Common myeloid progenitor, CD34-positive (primary cell): Measurements from ENCODE around the gene CTDSP2.

ENCODE experiments used
- CTCF ChIA-PET: fragments of 350-600 bp; sonication (Branson Sonifier 250); formaldehyde crosslinking; loops from one replicate; lab custom pipeline; 2021; ENCODE audit warnings: antibody characterized with exemption; lab: Charles Lee
- POLR2A ChIA-PET: fragments of 350-600 bp; sonication (Branson Sonifier 250); formaldehyde crosslinking; loops from one replicate; lab custom pipeline; 2021; ENCODE audit warnings: antibody characterized with exemption; lab: Charles Lee
- DNase-seq, 3 donors: peaks; one replicate each; pipeline versions ENCODE4 v3.0.0 to v3.0.0-alpha.2; 2013
- H3K27ac ChIP-seq, 2 experiments: 1 replicate in 1 of 2; 2 replicates in 1 of 2; pipeline ENCODE4 v1.7.0; 2013; ENCODE audit warnings: inconsistent platforms in 2 of 2, low read length in 2 of 2, mild to moderate bottlenecking in 2 of 2, low read depth in 1 of 2, moderate library complexity in 1 of 2; ENCODE audit not compliant: severe bottlenecking in 2 of 2, insufficient read depth in 1 of 2, poor library complexity in 1 of 2
- H3K27me3 ChIP-seq, 5 experiments: replicated peaks in 2 of 5; 1 replicate in 3 of 5; 2 replicates in 2 of 5; pipeline versions ENCODE4 v1.6.1 to v1.7.0; 2013; ENCODE audit warnings: low read length in 4 of 5, mild to moderate bottlenecking in 2 of 5, moderate library complexity in 2 of 5, inconsistent platforms in 1 of 5; ENCODE audit not compliant: insufficient read depth in 5 of 5, control insufficient read depth in 4 of 5
- H3K36me3 ChIP-seq, 4 experiments: 1 replicate in 2 of 4; 2 replicates in 2 of 4; pipeline versions ENCODE4 v1.6.1 to v1.7.0; 2013; ENCODE audit warnings: low read length in 3 of 4, control low read depth in 1 of 4, mild to moderate bottlenecking in 1 of 4; ENCODE audit not compliant: control insufficient read depth in 4 of 4, insufficient read depth in 4 of 4
- H3K4me1 ChIP-seq, 4 experiments: 1 replicate in 3 of 4; 2 replicates in 1 of 4; pipeline versions ENCODE4 v1.6.1 to v1.7.1; 2013; ENCODE audit warnings: low read length in 3 of 4, mild to moderate bottlenecking in 3 of 4, control low read depth in 1 of 4, inconsistent platforms in 1 of 4, moderate library complexity in 1 of 4; ENCODE audit not compliant: control insufficient read depth in 4 of 4, insufficient read depth in 4 of 4; ENCODE audit errors: control extremely low read depth in 1 of 4
- H3K4me3 ChIP-seq, 7 experiments: 1 replicate in 4 of 7; 2 replicates in 3 of 7; pipeline versions ENCODE4 v1.5.1 to v1.7.0; 2013; ENCODE audit warnings: mild to moderate bottlenecking in 7 of 7, low read length in 6 of 7, moderate library complexity in 6 of 7, inconsistent platforms in 2 of 7, low read depth in 2 of 7, control low read depth in 1 of 7; ENCODE audit not compliant: insufficient read depth in 4 of 7, control insufficient read depth in 1 of 7; ENCODE audit errors: extremely low read depth in 1 of 7
- H3K9me3 ChIP-seq, 5 experiments: 1 replicate in 4 of 5; 2 replicates in 1 of 5; pipeline versions ENCODE4 v1.6.1 to v1.7.1; 2013; ENCODE audit warnings: low read length in 4 of 5, mild to moderate bottlenecking in 2 of 5, inconsistent platforms in 1 of 5, low read depth in 1 of 5, moderate library complexity in 1 of 5; ENCODE audit not compliant: control insufficient read depth in 4 of 5, insufficient read depth in 2 of 5; ENCODE audit errors: control extremely low read depth in 1 of 5
- WGBS: methylation state at CpG from one replicate; pipeline ENCODE4 v1.1.5; 2013; ENCODE audit not compliant: insufficient coverage; 5-methylcytosine and 5-hydroxymethylcytosine counted together

The CTDSP2 gene

DNA sequence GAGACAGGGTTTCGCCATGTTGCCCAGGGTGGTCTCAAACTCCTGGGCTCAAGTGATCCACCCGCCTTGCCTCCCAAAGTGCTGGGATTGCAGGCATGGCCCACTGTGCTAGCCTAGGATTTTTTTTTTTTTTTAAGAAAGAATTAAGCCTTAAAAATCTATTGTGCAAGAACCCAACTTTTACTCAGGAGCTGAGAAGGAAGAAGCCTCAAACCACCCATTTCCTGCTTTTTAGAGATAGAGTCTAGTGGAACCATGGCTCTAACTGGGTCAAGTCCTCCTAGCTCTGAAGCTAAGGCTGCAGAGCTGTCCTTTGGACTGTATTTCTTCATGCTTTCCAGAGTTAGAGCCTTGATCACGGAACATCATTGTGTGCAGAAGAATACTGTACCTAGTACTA lies 65.3 kb downstream of the CTDSP2 start:
- POLR2A ChIA-PET = interaction anchor here (0.7 kb wide), 1 partner anchor 29 kb away, joined by 3 read pairs; the partner anchor contains the start of gene CDK4

DNA sequence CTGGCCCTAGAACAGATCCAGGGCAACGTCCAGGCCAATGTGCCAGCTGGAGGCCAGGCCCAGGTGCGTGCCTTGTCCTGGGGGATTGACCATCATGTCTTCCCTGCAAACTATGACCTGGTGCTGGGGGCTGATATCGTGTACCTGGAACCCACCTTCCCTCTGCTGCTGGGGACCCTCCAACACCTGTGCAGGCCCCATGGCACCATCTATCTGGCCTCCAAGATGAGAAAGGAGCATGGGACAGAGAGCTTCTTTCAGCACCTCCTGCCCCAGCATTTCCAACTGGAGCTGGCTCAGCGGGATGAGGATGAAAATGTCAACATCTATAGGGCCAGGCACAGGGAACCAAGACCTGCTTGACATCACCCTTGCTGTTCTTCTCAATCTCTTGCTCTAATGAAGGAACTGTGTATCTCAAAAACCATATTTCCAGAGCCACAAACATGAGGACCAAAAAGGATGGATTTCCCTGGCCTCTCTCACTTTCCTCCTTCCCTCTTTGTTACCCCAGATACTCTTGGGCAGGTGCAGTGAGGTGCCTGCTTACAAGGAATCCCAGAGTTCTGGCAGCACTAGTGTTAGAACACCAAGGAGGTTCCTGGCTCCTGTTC lies 66.1 kb downstream of the CTDSP2 start:
- WGBS = 100% methylated on average over 2 of the region's 4 CpGs
- peaks cover 9 to 34% (median 31%) of the 10 kb centered on the region in 4 experiments for H3K4me1 ChIP-seq
- no peak overlapping the region for H3K27ac ChIP-seq

More for the DNA sequence above, 65.3 kb downstream of the CTDSP2 start:
- no peaks in the 10 kb centered on the region for H3K27me3 ChIP-seq
- H3K36me3 ChIP-seq = peaks cover 2 to 24% (median 9%) of the 10 kb centered on the region in 4 experiments
- H3K9me3 ChIP-seq = no peaks in the 10 kb centered on the region
- no peak overlapping the region for H3K4me3 ChIP-seq
- 80% methylated on average over 1 of the region's 3 CpGs for WGBS
- CTCF ChIA-PET = interaction anchor here (0.7 to 10.4 kb wide), 13 partner anchors 9 to 122 kb away, joined by 3 to 74 read pairs (median 5); partner anchors contain the start of genes CYP27B1, EEF1AKMT3, METTL1 and TSPAN31
- peaks cover 9 to 34% (median 31%) of the 10 kb centered on the region in 4 experiments for H3K4me1 ChIP-seq
- DNase-seq = peak in 1 of 3 donors; percentile 17
- no peak overlapping the region for H3K27ac ChIP-seq

DNA sequence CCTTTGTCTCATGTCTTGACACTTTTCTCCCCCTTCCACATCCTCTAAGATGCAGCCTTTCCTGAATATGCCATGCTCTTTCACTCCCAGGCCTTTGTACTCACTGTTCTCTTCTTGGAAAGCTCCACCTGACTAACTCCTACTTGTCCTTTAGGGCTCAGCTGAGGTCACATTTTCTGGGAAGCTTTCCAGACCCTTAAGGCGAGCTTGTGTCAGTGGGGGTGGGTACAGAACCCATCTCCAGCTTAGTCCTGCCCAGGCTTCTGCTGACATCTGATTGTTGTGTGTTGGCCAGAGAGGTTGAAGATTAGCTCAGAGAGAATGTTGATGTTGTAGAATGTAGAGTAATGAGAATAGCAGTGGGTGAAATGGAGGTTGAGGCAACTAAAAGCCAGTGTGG lies 66.8 kb downstream of the CTDSP2 start:
- Histone ChIP-seq H3K27ac (no peak overlapping the region), H3K27me3 (no peaks in the 10 kb centered on the region), H3K4me3 (no peak overlapping the region), H3K9me3 (no peaks in the 10 kb centered on the region), H3K4me1 (peaks cover 9 to 34% (median 31%) of the 10 kb centered on the region in 4 experiments), H3K36me3 (peaks cover 0 to 16% (median 2%) of the 10 kb centered on the region in 4 experiments)
- CTCF ChIA-PET = interaction anchor here (0.6 to 10.4 kb wide), 6 partner anchors 18 to 443 kb away, joined by 3 to 74 read pairs (median 4); no protein-coding TSS in a partner anchor
- DNase-seq = no peak
- WGBS = 100% methylated on average over 1 of the region's 1 CpG
- POLR2A ChIA-PET = no interaction called here

More for the DNA sequence above, 66.1 kb downstream of the CTDSP2 start:
- Histone ChIP-seq H3K27me3 (no peaks in the 10 kb centered on the region), H3K9me3 (no peaks in the 10 kb centered on the region), H3K36me3 (peaks cover 0 to 16% (median 5%) of the 10 kb centered on the region in 4 experiments), H3K4me3 (no peak overlapping the region)
- POLR2A ChIA-PET = no interaction called here
- DNase-seq = no peak
- CTCF ChIA-PET = interaction anchor here (0.9 to 10.4 kb wide), 7 partner anchors 8 to 123 kb away, joined by 3 to 74 read pairs (median 5); partner anchors contain the start of genes CYP27B1, EEF1AKMT3, METTL1 and TSPAN31

DNA sequence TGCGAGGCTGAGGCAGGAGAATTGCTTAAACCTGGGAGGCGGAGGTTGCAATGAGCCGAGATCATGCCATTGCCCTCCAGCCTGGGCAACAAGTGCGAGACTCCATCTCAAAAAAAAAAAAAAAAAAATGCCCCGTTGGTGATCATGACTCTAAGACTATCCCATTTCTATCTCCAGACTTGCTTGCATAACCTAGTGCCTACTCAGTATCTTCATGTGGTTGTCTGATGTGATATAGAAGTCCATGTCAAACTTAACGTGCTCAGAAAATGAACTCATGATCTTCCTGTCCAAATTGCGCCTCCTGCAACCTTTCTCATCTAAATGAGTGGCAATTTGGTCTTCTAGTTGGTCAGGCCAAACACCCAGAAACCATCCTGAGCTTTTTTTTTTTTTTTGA lies 68.6 kb downstream of the CTDSP2 start:
- DNase-seq = no peak
- Histone ChIP-seq H3K4me1 (peaks cover 9 to 28% (median 22%) of the 10 kb centered on the region in 4 experiments), H3K27ac (no peak overlapping the region), H3K9me3 (no peaks in the 10 kb centered on the region), H3K27me3 (no peaks in the 10 kb centered on the region), H3K36me3 (peaks cover 0 to 12% (median 2%) of the 10 kb centered on the region in 4 experiments), H3K4me3 (no peak overlapping the region)
- ChIA-PET POLR2A (no interaction called here), CTCF (interaction anchor here (0.9 to 10.4 kb wide), 4 partner anchors 16 to 125 kb away, joined by 3 to 74 read pairs (median 6); no protein-coding TSS in a partner anchor)
- 100% methylated on average over 4 of the region's 7 CpGs for WGBS

DNA sequence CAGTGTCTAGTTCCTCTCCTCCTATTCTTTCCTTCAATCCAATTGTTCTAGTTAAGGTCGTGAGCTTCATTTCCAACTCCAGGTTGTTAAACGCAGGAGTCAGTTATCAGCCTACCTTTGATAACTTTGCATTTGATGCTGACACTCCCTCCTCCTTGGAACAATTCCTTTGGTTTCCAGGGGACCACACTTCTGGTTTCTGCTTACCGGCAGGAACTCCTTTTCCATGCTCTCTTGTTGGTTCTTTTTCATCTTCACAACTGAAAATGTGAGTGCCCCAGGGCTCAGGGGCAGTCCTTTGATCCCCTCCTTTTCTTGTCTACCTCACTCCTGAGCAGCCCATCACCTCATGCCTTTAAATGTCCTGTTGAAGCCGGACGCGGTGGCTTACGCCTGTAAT lies 69.2 kb downstream of the CTDSP2 start:
- Histone ChIP-seq H3K27ac (no peak overlapping the region), H3K4me3 (no peak overlapping the region), H3K9me3 (no peaks in the 10 kb centered on the region), H3K4me1 (peaks cover 9 to 33% (median 23%) of the 10 kb centered on the region in 4 experiments), H3K36me3 (peaks cover 0 to 12% (median 2%) of the 10 kb centered on the region in 4 experiments), H3K27me3 (no peaks in the 10 kb centered on the region)
- POLR2A ChIA-PET = no interaction called here
- CTCF ChIA-PET = interaction anchor here (0.9 to 10.4 kb wide), 3 partner anchors 11 to 25 kb away, joined by 3 to 74 read pairs (median 6); no protein-coding TSS in a partner anchor
- WGBS = 97% methylated on average over 4 of the region's 7 CpGs
- no peak for DNase-seq

DNA sequence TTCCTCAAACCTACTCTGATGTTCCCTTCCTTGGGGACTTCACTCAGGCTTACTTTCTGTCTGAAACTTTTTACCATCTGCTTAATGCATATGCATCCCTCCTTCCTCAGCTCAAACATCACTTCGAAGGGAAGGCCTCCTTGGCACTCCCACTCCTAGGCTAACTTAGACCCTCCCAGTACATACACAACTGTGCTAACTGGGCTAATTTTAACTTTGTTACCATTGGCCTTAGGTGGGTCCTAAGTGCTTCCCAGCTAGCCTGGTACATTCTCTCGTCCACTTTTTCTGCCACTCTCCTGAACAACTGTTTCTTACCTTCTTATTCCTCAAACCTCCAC lies 70.3 kb downstream of the CTDSP2 start:
- CTCF ChIA-PET = interaction anchor here (2.5 to 10.4 kb wide), 2 partner anchors 14 to 19 kb away, joined by 15 to 74 read pairs; no protein-coding TSS in a partner anchor

More for the DNA sequence above, 70.3 kb downstream of the CTDSP2 start:
- peaks cover under 1 to 28% (median 20%) of the 10 kb centered on the region in 4 experiments for H3K4me1 ChIP-seq
- POLR2A ChIA-PET = no interaction called here
- no peaks in the 10 kb centered on the region for H3K9me3 ChIP-seq
- H3K4me3 ChIP-seq = no peak overlapping the region
- 92% methylated on average over 2 of the region's 2 CpGs for WGBS
- H3K27me3 ChIP-seq = no peaks in the 10 kb centered on the region
- H3K27ac ChIP-seq = no peak overlapping the region
- no peak for DNase-seq
- H3K36me3 ChIP-seq = peaks cover 0 to 12% (median 2%) of the 10 kb centered on the region in 4 experiments
